CD4-positive, alpha-beta T cell (primary cell): ENCODE results near the gene CCND1. TPM values are rescaled to one million over a fixed set of nuclear protein-coding genes. Genes with fewer than 3 reads are reported as not detected.
A peak's percentile ranks its signal among the peaks of the same experiment; 100 is the strongest.

ENCODE experiments used
- ATAC-seq: fragments of 200-7000 bp; cut with Tn5 transposase; one replicate; pipeline ENCODE4 v1.10.0; 2022; ENCODE audit warnings: mild to moderate bottlenecking; ENCODE audit not compliant: poor library complexity
- CTCF ChIA-PET: fragments of 350-600 bp; sonication (Branson Sonifier 250); formaldehyde crosslinking; loops from one replicate; lab custom pipeline; 2021; ENCODE audit warnings: antibody characterized with exemption, inconsistent platforms; lab: Charles Lee
- POLR2A ChIA-PET: fragments of 350-600 bp; sonication (Branson Sonifier 250); formaldehyde crosslinking; loops from one replicate; lab custom pipeline; 2021; ENCODE audit warnings: antibody characterized with exemption, inconsistent platforms; lab: Charles Lee
- DNase-seq, 14 experiments: peaks; one replicate each; pipeline ENCODE4 v3.0.0-alpha.2; 2013 to 2020; ENCODE audit warnings: mixed read lengths in 2 of 14
- H3K27ac ChIP-seq, 2 donors: one replicate each; pipeline versions ENCODE4 v1.5.1 to v1.7.0; 2013; ENCODE audit warnings: low read length in 2 of 2, low read depth in 1 of 2, mild to moderate bottlenecking in 1 of 2
- H3K27me3 ChIP-seq, 2 experiments: 1 replicate in 1 of 2; 2 replicates in 1 of 2; pipeline versions ENCODE4 v1.6.1 to v1.7.0; 2013; ENCODE audit warnings: low read length in 2 of 2, control low read depth in 1 of 2, mild to moderate bottlenecking in 1 of 2, moderate library complexity in 1 of 2; ENCODE audit not compliant: insufficient read depth in 2 of 2, control insufficient read depth in 1 of 2
- H3K36me3 ChIP-seq: one replicate; pipeline ENCODE4 v1.6.1; 2013; ENCODE audit warnings: low read length, control low read depth; ENCODE audit not compliant: insufficient read depth
- H3K4me1 ChIP-seq: one replicate; pipeline ENCODE4 v1.6.1; 2013; ENCODE audit warnings: low read length, control low read depth; ENCODE audit not compliant: insufficient read depth
- H3K4me3 ChIP-seq: one replicate; pipeline ENCODE4 v1.5.1; 2013; ENCODE audit warnings: mild to moderate bottlenecking, low read length, moderate library complexity
- H3K9me3 ChIP-seq, 2 experiments: 1 replicate in 1 of 2; 2 replicates in 1 of 2; pipeline versions ENCODE4 v1.6.1 to v1.7.0; 2013; ENCODE audit warnings: low read length in 2 of 2, mild to moderate bottlenecking in 2 of 2, control low read depth in 1 of 2, moderate library complexity in 1 of 2; ENCODE audit not compliant: control insufficient read depth in 1 of 2, insufficient read depth in 1 of 2
- H3K27ac Mint-ChIP-seq: one replicate; pipeline ENCODE4 v1.8.0; 2020; ENCODE audit warnings: mixed read lengths
- H3K27me3 Mint-ChIP-seq: one replicate; pipeline ENCODE4 v1.8.0; 2021; ENCODE audit warnings: mixed read lengths
- H3K36me3 Mint-ChIP-seq: one replicate; pipeline ENCODE4 v1.8.0; 2021; ENCODE audit warnings: low read depth, mixed read lengths
- H3K4me1 Mint-ChIP-seq: one replicate; pipeline ENCODE4 v1.8.0; 2021; ENCODE audit warnings: low read depth, mixed read lengths
- H3K4me3 Mint-ChIP-seq: one replicate; pipeline ENCODE4 v1.8.0; 2020; ENCODE audit warnings: mild to moderate bottlenecking, mixed read lengths
- H3K9me3 Mint-ChIP-seq: one replicate; pipeline ENCODE4 v1.8.0; 2020; ENCODE audit warnings: mixed read lengths
- CTCF ChIP-seq: fragments of 200-600 bp; IDR thresholded peaks from one replicate; pipeline ENCODE4 v1.8.0; 2022; ENCODE audit warnings: antibody characterized with exemption, mild to moderate bottlenecking
- intact Hi-C, 2 experiments: fragments of 100-400 bp; cut with DNase I in 1 of 2; cut with micrococcal nuclease in 1 of 2; formaldehyde crosslinking; loops; one replicate each; pipeline versions ENCODE4 v1.15.1 to v1.9.0; 2023 to 2025; cut with DNase I, micrococcal nuclease
- total RNA-seq, 174 experiments: library from RNA in 2 of 174; stranded (reverse) in 2 of 174; gene quantifications; one replicate each; pipeline ENCODE4 v1.2.3 and lab custom pipeline; 2021 to 2026

CCND1 gene
- total RNA-seq, 2 experiments from 2014 or later: 1.7 to 2.4 TPM

DNA sequence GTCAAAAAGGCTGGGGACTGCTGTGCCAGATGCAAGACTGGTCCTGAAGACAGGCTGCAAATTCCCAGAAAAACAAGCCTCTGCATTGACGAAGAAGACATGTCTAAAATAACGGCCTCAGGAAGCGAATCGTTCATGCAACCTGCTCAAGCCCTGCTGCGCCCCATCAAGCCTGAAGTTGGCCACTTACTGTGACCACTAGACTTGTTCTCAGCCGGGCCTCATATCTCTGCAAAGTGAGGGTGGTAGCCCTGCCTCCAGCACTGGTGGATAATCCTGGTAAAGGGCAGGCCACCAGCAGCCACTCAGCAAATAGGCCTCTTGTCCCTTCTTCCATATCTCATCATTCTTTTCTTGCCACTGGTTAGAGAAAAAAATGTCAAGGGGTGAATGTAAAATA lies 22.4 kb downstream of the CCND1 start:
- intact Hi-C loops: no loop called here
- peak in 1 of 14 experiments; percentile 14 for DNase-seq
- Histone ChIP-seq H3K36me3 (peaks cover 38% of the 10 kb centered on the region), H3K4me3 (no peak overlapping the region), H3K4me1 (no peaks in the 10 kb centered on the region), H3K27me3 (no peaks in the 10 kb centered on the region), H3K27ac (no peak overlapping the region), H3K9me3 (no peaks in the 10 kb centered on the region)
- Mint-ChIP-seq H3K9me3 (no peaks in the 10 kb centered on the region), H3K4me1 (no peaks in the 10 kb centered on the region), H3K27ac (no peak overlapping the region), H3K27me3 (no peaks in the 10 kb centered on the region), H3K4me3 (no peak overlapping the region), H3K36me3 (peaks cover 52% of the 10 kb centered on the region)
- ChIA-PET CTCF (interaction anchor here (1.7 kb wide), 1 partner anchor 7 kb away, joined by 4 read pairs; no protein-coding TSS in a partner anchor), POLR2A (no interaction called here)
- no peak for ATAC-seq
- no peak for TF ChIP-seq CTCF

- peaks cover 56% of the 10 kb centered on the region for H3K36me3 Mint-ChIP-seq
Observed at GRCh38 chr11:69664103-69664775, 23.3 kb downstream of the CCND1 start.

GRCh38 chr11:69664901-69665300 lies 23.9 kb downstream of the CCND1 start:
- DNase-seq (peak in 1 of 14 experiments; percentile 9), ATAC-seq (no peak)
- no peaks in the 10 kb centered on the region for H3K27me3 ChIP-seq
- no peak for TF ChIP-seq CTCF
- Mint-ChIP-seq H3K9me3 (no peaks in the 10 kb centered on the region), H3K36me3 (peaks cover 59% of the 10 kb centered on the region), H3K4me1 (no peaks in the 10 kb centered on the region), H3K27me3 (no peaks in the 10 kb centered on the region), H3K4me3 (no peak overlapping the region), H3K27ac (no peak overlapping the region)
- no peaks in the 10 kb centered on the region for H3K4me1 ChIP-seq
- POLR2A ChIA-PET: no interaction called here
- CTCF ChIA-PET: no interaction called here
- intact Hi-C loops: no loop called here
- H3K4me3 ChIP-seq: no peak overlapping the region
- no peak overlapping the region for H3K27ac ChIP-seq
- peaks cover 48% of the 10 kb centered on the region for H3K36me3 ChIP-seq
- H3K9me3 ChIP-seq: no peaks in the 10 kb centered on the region

More at GRCh38 chr11:69664103-69664775, 23.3 kb downstream of the CCND1 start:
- Histone ChIP-seq H3K4me1 (no peaks in the 10 kb centered on the region), H3K27ac (no peak overlapping the region), H3K27me3 (no peaks in the 10 kb centered on the region), H3K36me3 (peaks cover 42% of the 10 kb centered on the region), H3K4me3 (no peak overlapping the region), H3K9me3 (no peaks in the 10 kb centered on the region)
- Mint-ChIP-seq H3K9me3 (no peaks in the 10 kb centered on the region), H3K27me3 (no peaks in the 10 kb centered on the region), H3K4me1 (no peaks in the 10 kb centered on the region), H3K27ac (no peak overlapping the region), H3K4me3 (no peak overlapping the region)
- ATAC-seq (no peak), DNase-seq (peak in 1 of 14 experiments; percentile 26)
- ChIA-PET POLR2A (no interaction called here), CTCF (no interaction called here)
- intact Hi-C loops: no loop called here
- no peak for TF ChIP-seq CTCF
